ENCODE measurements around the gene C1orf174. TPM values are rescaled to one million over a fixed set of nuclear protein-coding genes. Genes with fewer than 3 reads are reported as not detected.

The C1orf174 gene
- total and polyA plus RNA-seq, 2 experiments from 2014 or later = 20.7 to 23.6 TPM

GRCh38 chr1:3914911-3915310, 14.8 kb upstream of the C1orf174 start:
- Histone ChIP-seq H3K79me2 (no peaks in the 10 kb centered on the region), H3K9me3 (ENCODE audit: low read depth) (no peaks in the 10 kb centered on the region), H3K27me3 (no peaks in the 10 kb centered on the region), H3K9me2 (replicated peaks; ENCODE audit: insufficient read depth) (no peaks in the 10 kb centered on the region), H3K4me2 (no peak overlapping the region), H2AFZ (no peak overlapping the region), H3K4me3 (no peak overlapping the region), H4K20me1 (ENCODE audit: insufficient read depth, poor library complexity, severe bottlenecking) (no peaks in the 10 kb centered on the region), H3K4me1 (ENCODE audit: insufficient read depth) (no peaks in the 10 kb centered on the region), H3K36me3 (replicated peaks; ENCODE audit: insufficient read depth, low read depth) (no peaks in the 10 kb centered on the region), H3K27ac (no peak overlapping the region)
- TF ChIP-seq EZH2phosphoT487 (IDR thresholded peaks at IDR 0.05; ENCODE audit: low read depth, severe bottlenecking, unreplicated experiment) (no peak), CTCF (IDR thresholded peaks at IDR 0.05; ENCODE audit: poor library complexity) (no peak), EZH2 (IDR thresholded peaks at IDR 0.05; ENCODE audit: borderline replicate concordance) (no peak)
- WGBS (ENCODE audit: low lambda C conversion rate, missing lambda C conversion rate) = 92% methylated on average over 14 of the region's 14 CpGs
- DNase-seq (ENCODE audit: low spot score) = no peak

- no peaks in the 10 kb centered on the region for H4K20me1 ChIP-seq (ENCODE audit: insufficient read depth, poor library complexity, severe bottlenecking)
- no peak overlapping the region for H2AFZ ChIP-seq
- no peaks in the 10 kb centered on the region for H3K27me3 ChIP-seq
- H3K79me2 ChIP-seq = no peaks in the 10 kb centered on the region
- no peak overlapping the region for H3K27ac ChIP-seq
- DNase-seq (ENCODE audit: low spot score) = no peak
- H3K9me3 ChIP-seq (ENCODE audit: low read depth) = no peaks in the 10 kb centered on the region
- TF ChIP-seq EZH2 (IDR thresholded peaks at IDR 0.05; ENCODE audit: borderline replicate concordance) = no peak
- no peak for TF ChIP-seq CTCF (IDR thresholded peaks at IDR 0.05; ENCODE audit: poor library complexity)
- TF ChIP-seq EZH2phosphoT487 (IDR thresholded peaks at IDR 0.05; ENCODE audit: low read depth, severe bottlenecking, unreplicated experiment) = no peak
- no peaks in the 10 kb centered on the region for H3K9me2 ChIP-seq (replicated peaks; ENCODE audit: insufficient read depth)
- no peaks in the 10 kb centered on the region for H3K4me1 ChIP-seq (ENCODE audit: insufficient read depth)
- WGBS (ENCODE audit: low lambda C conversion rate, missing lambda C conversion rate) = 96% methylated on average over 21 of the region's 21 CpGs
- no peaks in the 10 kb centered on the region for H3K36me3 ChIP-seq (replicated peaks; ENCODE audit: insufficient read depth, low read depth)
- H3K4me2 ChIP-seq = no peak overlapping the region
- no peak overlapping the region for H3K4me3 ChIP-seq
Measured at GRCh38 chr1:3914331-3914851, 14.3 kb upstream of the C1orf174 start.

DNA sequence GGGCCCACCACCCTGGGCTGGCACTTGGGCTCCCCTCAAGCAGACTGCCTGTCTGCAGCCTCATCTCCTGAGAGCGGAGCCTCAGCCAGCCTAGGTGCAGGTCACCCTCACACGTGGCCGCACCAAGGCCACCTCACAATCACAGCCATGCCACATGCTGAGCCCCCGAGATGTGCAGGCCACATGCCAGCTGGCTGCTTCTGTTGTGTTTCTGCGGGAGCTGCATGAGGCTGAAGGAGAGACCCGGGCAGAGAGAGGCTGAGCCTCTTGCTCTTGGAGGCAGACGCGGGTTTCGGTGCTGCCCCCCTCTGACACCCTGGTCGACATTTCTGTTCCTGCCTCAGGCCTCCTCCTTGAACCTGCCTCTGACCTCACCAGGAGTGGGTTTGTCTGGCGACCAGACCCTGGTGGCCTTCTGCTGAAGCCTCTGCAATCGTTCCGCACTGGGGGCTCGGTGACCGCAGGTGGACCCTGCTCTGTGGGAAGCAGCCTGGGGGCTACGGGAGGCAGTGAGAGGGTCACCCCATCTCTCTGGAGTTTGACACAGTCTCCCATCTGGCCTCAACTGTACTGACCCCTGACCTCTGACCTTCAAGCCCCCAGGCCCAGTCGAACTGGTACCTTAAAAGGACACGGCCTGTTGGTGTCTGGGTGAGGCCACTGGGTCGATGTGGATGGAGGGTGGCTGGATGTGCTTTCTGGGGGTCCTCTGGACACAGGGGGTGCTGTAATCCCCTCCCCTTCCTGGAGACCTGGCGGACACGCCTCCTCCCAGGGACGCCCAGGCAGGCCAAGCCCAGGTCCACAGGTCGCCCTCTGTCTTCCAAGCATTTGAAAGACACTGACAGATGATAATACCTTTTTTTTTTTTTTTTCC, 13.0 kb upstream of the C1orf174 start:
- DNase-seq (ENCODE audit: low spot score) = no peak
- no peaks in the 10 kb centered on the region for H4K20me1 ChIP-seq (ENCODE audit: insufficient read depth, poor library complexity, severe bottlenecking)

More for the DNA sequence above, 13.0 kb upstream of the C1orf174 start:
- Histone ChIP-seq H3K4me1 (ENCODE audit: insufficient read depth) (no peaks in the 10 kb centered on the region), H3K4me3 (no peak overlapping the region), H3K9me2 (replicated peaks; ENCODE audit: insufficient read depth) (no peaks in the 10 kb centered on the region), H3K27me3 (no peaks in the 10 kb centered on the region), H2AFZ (no peak overlapping the region), H3K36me3 (replicated peaks; ENCODE audit: insufficient read depth, low read depth) (no peaks in the 10 kb centered on the region), H3K27ac (no peak overlapping the region), H3K9me3 (ENCODE audit: low read depth) (no peaks in the 10 kb centered on the region), H3K79me2 (no peaks in the 10 kb centered on the region), H3K4me2 (no peak overlapping the region)
- WGBS (ENCODE audit: low lambda C conversion rate, missing lambda C conversion rate) = 96% methylated on average over 22 of the region's 23 CpGs
- TF ChIP-seq EZH2 (IDR thresholded peaks at IDR 0.05; ENCODE audit: borderline replicate concordance) (no peak), CTCF (IDR thresholded peaks at IDR 0.05; ENCODE audit: poor library complexity) (no peak), EZH2phosphoT487 (IDR thresholded peaks at IDR 0.05; ENCODE audit: low read depth, severe bottlenecking, unreplicated experiment) (no peak)

Measured in hepatocyte (in vitro differentiated cells).